CD4-positive, alpha-beta T cell treated with Interleukin-17A for 1 hour (primary cell): ENCODE results near the gene PAQR5.
A peak's percentile ranks its signal among the peaks of the same experiment; 100 is the strongest.
"Not testable (repeated sequence)": the region's sequence is repeated elsewhere in the genome, so short reads cannot be mapped to it uniquely, and the experiment has no call there.

Experiments used
- DNase-seq: peaks from one replicate; pipeline ENCODE4 v3.0.0-alpha.2; 2020

The PAQR5 gene, protein sequence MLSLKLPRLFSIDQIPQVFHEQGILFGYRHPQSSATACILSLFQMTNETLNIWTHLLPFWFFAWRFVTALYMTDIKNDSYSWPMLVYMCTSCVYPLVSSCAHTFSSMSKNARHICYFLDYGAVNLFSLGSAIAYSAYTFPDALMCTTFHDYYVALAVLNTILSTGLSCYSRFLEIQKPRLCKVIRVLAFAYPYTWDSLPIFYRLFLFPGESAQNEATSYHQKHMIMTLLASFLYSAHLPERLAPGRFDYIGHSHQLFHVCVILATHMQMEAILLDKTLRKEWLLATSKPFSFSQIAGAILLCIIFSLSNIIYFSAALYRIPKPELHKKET

DNA sequence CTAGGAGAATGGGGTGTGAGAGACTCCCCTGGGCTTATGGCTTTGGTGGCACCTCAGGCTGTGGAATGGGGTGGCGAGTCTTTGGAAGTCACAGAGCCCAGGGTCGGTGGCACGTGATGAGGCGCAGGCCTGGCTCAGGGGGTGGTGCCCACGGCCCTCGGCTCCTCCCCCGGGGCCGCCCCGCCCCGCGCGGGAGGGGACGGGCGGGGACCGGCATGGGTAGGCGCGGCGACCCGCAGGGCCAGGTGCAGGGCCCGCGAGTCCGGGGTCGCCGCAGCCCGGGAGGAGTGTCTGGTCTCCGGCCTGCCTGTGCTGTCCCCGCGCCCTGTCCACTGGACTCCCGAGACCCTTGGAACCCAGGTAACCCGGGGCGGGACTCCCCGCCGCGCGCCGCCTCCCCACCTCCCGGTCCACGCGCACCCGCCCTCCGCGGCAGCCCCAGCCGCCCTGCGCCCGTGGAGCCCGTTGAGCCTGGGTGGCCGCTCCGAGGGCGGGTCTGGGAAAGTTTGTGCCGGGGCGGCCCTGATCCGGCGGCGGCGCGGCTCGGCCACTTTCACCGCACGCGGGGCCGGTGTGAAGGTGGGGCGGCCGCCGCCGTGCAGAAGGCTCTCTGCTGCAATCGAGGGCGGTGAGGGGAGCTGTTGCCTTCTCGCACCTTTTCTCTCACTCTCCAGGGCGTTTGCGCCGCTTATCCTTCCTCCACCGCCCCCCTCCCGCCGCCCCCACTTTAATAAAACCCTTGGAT, at the start of gene PAQR5:
PAQR5 (plus strand) TSS at position 216 of the 745 bp plus-strand sequence. CDS start 61,169 bp downstream, outside the sequence.
- no peak for DNase-seq

DNA sequence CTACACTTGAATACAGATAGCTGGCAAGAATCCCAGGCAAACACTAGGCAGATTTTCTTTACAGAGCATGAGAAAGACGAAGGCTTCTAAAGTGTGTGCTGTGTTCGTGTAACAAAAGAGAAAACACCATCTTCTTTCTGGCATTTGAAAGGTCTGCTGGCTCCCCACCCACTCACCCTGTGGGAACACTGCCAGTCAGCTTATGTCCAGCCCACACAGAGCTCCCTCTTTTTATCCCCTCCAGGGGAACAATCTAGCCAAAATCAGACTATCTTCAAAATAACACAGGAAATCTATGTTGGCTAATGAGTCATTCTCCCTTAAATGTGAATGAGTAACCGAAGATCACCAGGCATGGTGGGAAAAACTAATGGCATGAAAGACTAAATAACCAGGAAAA, 45.6 kb upstream of the PAQR5 start:
- DNase-seq: no peak

DNA sequence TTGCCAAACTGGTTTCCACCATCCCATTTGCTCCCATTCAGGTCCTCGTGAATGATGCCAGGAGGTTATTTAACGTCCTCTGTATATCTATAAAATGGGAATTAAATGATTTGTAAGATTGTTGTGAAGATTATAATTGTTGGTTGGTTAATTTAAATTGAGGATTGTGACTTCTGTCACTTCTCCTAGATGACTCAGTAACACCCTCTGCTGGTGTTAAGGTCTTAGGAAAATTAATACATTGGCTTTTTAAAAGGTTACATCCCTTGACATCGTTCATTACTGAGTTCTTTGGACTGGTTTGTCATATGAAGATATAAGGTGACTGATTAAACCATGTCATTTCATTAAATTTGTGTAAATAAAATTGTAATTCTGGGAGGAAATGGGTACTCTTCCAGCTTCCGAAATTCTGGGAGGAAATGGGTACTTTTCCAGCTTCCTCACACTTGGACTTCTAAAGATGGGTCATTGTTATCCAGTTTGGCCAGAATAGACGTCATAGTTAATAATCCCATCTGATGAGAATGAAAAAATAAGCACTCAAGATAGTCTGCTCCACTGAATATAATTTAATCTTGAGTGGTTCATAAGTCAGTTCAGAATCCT, 33.3 kb upstream of the PAQR5 start:
- DNase-seq: peak; percentile 28

DNA sequence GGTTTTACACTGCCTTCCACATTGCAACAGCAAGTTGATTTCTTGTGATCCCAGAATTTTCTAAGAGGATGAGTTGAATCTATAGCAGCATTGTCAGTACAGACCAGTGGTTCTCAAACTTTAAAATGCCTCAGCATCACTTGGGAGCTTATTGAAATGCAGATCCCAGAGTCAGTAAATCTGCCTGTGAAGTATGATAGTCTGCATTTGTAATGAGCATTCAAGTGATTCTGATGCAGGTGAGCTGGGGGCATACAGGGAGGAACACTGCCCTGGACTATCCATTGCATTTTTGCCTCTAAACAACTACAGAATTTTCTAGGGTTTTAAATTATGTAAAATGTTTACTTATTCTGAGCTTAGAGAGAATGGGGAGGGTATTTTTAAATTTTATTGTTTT, 27.5 kb upstream of the PAQR5 start:
- no peak for DNase-seq

DNA sequence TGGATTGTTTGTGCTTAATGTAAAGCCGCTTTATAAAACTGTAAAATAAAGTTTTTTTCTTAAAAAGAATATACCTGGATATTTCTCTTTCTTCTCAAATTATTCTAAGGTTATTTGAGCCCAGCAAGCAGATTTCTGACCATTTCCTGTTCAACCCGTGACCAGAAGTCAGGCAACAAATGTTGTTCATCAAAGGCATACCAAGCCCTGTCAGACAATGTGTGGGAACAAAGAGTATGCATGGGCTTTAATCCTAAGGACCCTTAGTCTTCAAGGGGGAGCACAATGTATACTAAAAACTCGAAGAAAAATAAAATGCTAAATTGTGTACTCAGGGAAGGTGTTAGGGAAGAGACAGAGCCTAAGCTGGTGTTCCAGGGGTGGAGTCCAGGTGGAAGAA, 26.6 kb upstream of the PAQR5 start:
- DNase-seq: no peak

DNA sequence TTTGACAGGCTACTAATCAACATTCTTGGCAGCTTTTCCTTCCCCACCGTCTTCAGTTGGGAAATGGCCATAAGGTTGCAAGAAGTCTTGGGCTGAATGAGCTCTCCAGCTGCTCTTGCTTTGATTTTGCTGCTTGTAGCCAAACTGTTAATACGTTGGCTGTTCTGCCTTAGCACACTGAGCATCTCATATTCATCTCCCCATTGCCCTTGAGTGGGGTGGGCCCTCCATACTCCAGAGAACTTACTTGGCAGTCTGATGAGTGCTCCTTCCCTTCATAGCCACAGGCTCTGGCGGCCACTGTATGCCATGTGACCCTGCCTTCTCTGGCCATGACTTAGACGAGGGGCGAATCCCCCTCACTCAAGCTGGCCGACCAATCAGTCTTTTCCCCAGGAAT, 25.8 kb upstream of the PAQR5 start:
- no peak for DNase-seq

DNA sequence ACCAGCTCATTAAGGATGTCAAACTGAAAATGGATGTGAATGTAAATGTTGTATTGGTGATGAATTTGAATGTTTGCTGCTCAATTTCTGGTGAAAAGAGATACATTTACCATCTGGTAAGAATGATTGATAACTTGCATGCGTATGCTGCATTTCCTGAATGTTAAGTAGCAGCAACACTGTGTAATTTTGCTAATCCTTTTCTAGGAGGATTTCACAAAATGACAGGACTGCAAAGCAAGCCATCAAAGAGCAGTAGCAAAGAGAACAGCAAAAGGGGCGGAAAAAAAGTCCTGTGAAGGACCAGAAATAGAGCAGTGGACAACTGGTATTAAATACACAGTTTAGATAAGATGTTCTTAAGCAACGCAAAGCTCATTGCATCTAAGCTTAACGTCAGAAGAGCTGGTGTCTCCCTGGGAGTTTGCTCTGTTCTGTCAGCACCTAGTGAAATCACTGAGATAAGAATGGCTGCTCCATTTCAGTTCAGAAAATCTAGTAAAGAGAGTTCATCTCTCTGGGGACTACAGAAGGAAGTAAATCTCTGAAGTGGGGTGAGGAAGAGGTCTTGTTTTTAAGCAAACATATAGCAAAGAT, 23.5 kb upstream of the PAQR5 start:
- no peak for DNase-seq

DNA sequence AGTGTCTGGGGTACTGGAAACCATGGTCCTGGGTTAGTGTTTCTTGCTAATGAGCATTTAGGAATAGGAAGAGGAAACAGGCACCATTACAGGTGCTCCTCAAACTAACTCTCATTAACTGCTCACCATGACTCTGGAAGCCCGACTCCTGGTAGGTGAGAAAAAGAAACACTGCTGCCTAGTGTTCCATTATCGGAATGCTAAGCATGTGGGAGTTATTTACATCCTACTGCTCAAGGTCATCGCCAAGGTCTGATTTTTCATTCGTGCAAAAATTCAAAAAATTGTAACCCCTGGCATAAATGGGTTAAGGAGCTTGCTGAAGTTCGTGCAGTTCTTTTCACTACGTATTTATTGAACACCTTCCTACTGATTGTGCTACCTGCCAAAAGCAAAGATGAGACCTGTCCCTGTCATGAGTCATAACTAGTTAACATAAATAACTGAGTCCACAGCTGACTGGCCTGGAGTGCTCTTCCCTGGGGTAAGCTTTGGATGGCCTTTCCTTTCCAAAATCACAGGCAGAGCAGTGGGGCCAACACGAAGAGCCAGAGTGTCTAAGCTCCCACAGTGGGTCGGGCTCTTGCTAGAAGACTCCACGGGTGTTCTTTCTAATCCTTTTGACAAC, 22.7 kb upstream of the PAQR5 start:
- no peak for DNase-seq

DNA sequence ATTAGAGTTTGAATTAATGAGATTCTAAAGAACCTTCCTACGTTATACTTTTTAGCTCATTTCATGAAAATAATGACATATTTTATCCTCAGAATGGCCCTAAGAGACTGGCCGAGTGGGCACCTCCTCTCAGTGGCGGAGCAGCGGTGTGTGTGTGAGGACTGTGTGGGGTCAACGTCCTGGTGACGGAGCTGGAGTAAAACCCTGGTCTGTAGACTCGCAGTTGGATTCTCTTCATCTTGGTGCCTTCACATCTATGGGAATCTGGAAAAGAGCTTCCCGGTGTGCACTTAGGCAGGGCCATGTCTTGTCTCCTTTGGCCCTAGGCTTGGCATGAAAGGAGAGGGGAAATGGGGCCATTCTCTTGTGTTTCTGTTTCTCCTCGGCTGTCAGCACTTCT, 21.4 kb upstream of the PAQR5 start:
- DNase-seq: no peak

DNA sequence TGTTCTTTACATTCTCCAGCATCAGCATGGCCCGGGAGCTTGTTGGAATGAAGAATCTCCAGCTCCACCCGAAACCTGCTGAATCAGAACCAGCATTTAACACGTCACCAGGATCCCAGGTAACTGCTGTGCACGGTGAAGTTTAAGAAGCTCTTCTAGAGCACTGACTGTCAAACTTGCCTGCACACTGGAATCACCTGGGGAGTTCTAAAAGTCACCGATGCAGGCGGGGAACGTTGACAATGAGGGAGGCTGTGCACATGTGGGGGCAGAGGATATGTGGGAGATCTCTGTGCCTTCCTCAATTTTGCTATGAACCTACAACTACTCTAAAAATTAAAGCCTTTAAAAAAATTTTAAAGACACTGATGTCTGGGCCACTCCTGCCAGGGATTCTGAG, 19.1 kb upstream of the PAQR5 start:
- DNase-seq: no peak

DNA sequence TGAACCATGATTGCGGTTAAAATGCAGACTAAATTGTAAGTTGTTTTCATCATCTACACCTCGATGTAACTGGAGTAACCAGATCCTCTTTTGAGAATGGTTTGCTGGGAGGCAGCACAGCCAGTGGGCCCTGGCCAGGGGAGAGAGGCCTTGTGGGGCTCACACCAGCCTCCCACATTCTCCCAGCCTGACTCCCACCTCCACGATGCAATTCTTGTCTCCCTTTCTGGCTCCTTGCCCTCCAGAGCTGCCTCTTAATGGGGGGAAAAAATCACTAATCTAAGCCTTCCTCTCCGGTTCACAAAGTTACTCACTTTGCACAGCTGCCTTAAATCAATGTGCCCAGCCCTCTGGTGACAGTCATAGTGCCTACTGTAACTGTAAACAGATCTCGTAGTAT, 17.9 kb upstream of the PAQR5 start:
- no peak for DNase-seq

DNA sequence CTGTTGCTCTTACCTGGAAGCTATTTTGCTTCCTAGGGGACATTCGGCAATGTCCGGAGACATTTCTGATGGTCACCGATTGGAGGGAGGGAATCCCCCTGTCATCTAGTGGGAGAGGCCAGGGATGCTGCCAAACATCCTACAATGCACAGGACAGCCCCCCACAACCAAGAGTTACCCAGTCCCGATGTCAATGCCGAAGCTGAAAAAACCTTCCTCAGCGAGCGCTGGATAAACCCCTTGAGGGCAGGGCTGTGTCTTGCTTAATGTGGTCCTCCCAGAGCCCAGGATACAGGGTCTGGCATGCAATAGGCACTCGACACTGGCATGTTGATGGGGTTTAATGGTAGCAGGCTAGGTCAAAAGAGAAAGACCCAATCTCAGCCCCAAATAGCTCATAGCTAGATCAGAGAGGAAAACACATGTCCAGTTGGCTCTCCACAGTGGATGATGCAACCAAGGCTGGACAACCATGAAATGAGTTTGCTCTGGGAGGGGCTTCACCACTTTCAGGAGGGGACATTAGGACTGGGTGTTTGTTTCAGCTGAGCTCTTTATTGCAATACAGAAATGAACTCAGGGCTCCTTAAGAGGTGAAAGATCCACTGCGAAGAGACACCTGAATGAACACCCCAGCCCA, 16.5 kb upstream of the PAQR5 start:
- DNase-seq: no peak

DNA sequence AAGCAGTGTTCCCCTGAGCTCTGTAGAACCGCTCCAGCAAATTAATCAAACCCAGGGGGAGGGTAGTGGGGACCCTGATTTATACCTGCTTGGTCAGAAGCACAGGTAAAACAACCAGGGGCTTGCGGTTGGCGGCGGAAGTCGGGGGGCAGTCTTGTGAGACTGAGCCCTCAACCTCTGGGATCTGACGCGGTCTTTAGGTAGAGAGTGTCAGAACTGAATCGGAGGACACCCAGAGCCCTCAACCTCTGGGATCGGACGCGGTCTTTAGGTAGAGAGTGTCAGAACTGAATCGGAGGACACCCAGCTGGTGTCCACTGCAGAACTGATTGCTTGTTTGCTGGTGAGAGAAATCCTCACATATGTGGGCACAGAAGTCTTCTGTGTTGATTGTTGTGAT, 12.9 kb upstream of the PAQR5 start:
- DNase-seq: no peak

DNA sequence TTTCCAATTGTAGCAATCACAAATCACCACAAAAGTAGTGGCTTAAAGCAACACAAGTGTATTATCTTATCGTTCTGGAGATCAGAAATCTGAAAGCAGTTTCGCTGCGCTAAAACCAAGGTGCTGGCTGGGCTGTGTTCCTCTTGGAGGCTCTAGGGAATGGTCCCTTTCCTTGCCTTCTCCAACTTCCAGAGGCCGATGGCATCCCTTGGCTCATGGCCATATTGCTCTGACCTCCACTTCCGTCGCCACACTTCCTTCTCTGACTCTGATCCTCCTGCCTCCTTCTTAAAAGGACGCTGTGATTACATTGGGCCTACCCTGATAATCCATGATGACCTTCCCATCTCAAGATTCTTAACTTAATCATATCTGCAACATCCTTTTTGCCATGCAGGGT, 10.7 kb upstream of the PAQR5 start:
- DNase-seq: no peak

DNA sequence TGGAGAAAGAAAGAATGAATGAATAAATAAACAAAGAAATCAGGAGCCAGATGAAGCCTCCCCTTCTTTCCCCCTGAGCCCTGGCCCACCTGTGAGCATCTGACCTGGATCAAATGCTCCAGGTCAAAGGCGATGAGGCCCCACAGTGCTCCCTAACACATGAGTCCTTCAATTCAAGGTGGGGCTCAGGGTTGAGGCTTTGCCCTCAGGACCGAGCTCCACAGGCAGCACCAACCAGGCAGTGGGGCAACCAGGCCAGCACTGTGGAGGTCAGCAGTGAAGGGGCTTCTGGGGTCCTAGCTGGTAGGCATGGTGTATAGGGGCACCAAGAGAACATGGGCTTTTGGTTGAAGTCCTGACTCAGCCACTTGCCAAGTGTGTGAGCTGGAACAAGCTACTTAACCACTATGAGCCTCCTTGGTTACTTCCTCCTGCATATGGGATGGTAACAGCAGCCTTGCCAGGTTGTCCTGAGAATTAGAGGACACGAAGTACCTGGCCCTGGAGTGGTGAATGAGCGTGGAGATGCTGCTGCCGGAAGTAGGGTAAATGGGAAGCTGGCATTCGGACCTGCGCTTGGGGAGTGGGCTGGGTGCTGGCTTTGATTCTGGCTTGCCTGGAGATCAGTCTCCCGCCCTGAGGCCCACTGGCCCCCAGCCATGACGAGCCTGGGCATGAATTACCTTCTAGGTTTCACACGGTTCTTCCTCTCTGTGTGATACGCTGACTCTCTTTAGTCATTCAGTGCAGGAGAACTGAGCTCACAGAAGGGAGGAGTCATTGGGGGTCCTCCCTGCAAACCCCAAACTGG, 10.0 kb upstream of the PAQR5 start:
- no peak for DNase-seq

DNA sequence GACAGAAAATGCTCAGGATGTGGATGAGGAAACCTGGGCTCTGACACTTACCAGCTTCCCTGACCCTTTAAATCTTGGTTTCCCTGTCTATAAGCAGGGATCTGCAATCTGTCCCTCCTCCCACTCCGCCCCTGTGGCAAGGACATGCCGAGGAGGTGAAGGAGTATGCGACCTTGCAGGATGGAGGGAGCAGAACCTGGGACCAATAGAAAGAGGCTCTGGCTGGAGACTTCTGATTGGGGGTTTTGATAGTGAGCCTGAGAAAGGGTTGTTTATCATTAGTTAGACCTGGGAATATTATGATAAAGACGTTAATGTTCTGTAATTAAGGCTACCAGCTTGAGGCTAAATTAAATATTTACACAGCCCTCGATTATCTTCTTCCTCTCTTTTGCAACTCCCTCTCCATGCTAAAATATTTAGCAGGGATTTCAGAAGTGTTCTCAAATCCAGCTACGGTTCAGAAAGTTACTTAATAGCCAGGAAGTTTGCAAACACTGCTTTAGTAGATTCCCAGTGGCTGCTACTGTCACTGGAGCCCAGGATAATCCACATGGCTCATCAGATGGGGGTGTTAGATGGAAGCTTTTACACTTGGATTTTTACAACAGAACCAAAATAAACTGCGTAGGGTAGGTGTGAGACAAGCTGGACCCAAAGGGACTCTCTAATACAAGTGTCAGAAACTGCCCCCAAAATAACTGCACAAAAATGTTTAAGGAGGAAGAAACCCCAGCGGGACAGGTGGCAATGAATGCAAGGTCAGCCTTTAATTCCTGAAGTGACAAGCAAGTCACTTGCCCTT, 9.2 kb upstream of the PAQR5 start:
- no peak for DNase-seq

DNA sequence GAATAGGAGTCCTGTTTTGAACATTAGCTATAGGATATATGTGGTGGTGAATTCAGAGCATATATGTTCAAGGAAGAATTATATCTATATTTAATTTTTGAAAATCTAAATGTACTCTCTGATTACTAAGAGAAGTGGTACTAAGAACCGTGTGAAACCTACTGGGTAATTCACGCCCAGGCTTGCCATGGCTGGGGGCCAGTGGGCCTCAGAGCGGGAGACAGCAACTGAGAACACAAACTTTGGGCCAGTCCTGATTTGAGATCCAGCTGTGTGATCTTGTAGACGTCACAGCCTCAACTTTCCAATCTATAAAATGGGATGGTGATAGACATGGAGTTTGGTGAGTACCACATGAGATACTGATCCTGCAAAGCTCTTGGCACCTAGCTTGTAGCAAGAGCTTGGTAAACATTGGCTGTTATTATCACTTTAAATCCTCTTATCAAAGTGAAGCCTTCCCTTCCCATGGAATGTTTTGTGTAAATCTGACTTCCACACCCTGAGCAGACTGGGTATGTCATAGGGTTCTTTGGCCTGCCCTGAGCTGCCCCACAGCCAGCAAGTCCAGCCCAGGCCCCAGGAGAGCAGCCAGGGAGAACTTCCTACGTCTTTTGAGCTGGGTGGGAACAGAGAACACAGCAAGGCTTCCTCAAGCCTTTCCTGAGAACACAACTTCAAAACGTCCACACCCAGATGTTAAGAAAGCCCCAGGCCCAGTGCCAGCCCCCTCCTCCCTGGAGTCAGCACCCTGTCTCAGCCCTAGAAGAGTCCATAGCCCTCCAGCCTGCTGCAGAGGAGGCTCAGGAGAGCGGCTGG, 8.2 kb upstream of the PAQR5 start:
- no peak for DNase-seq

DNA sequence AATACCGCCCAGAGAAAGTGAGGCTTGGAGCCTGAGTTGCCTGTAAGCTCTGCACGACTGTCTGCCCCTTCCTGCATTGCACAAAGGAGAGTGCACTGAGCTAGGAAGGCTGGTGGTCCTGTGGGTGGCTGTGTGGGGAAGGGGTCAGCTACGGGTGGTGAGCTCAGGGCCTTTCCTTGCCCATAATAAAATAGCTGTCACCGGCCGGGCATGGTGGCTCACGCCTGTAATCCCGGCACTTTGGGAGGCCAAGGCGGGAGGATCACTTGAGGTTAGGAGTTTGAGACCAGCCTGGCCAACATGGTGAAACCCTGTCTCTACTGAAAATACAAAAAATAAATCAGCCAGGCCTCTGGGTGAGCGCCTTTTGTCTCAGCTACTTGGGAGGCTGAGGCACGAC, 7.1 kb upstream of the PAQR5 start:
- not testable (repeated sequence) for DNase-seq

DNA sequence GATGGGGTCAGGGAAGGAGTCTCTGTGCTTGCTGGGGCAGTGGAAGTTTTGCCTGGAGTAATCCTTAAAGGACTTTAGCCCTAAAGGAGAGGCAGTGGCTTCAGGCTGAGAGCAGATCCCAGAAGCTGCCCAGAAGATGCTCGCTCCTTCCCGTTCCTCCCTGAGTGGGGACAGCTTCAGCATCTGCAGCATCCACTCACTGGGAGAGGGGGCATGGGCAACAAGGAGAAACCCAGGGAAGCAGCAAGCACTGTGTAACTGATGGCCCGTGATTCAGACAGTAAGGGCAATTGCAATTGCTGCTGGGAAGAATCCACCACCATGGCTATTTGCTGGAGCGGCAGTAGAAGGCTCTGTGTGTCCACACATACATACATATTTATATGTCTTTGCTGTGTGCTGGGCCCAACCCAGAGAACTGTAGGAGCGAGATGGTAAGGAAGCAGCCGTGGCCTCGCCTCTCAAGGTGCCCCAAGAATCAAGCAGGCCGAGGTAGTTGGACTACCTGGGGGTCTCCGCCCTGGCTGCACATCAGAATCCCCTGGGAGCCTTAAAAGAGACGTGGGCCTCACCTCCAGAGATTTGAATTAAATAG, 5.8 kb upstream of the PAQR5 start:
- no peak for DNase-seq
